SK-MEL-5 (cell line): ENCODE measurements around the gene HLA-DRB5. TPM values are rescaled to one million over a fixed set of nuclear protein-coding genes. Genes with fewer than 3 reads are reported as not detected.
A peak's percentile ranks its signal among the peaks of the same experiment; 100 is the strongest.
"Not testable (repeated sequence)": the region's sequence is repeated elsewhere in the genome, so short reads cannot be mapped to it uniquely, and the experiment has no call there.

Source experiments
- DNase-seq: peaks from one replicate; pipeline ENCODE4 v3.0.0-alpha.2; 2016; ENCODE audit warnings: low read depth, low spot score
- in situ Hi-C: cut with HindIII; loops from 2 replicates; pipeline ENCODE4 v1.10.0; 2016; ENCODE audit warnings: low sequenced_read_pairs, high pct_unique_total_duplicates, low pct_unique_long_range_greater_than_20kb
- total RNA-seq: library from RNA; depleted of rRNA; stranded (reverse); fragments of >200 nt; shearing (Covaris generic); gene quantifications from 2 replicates; pipeline ENCODE4 v1.2.3, GENCODE V29; 2014

The HLA-DRB5 gene
- total RNA-seq, 1 experiment from 2014 or later: 0.58 TPM

DNA sequence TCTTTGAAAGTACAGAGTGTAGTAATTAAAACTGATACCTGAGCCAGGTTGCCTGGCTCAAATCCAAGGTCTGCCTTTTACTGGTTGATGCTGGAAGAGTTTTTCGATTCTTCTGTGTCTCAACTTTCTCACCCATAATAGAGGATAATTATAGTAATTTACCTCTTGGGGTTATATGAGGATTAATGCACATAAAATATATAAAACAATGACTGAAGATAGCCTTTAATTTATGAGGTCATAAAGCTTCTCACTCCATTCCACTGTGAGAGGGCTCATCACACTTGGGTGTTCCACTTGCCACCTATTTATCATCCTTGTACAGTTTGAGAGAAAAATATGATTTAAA, 10.2 kb downstream of the HLA-DRB5 start:
- no peak for DNase-seq
- in situ Hi-C loops: no loop called here

DNA sequence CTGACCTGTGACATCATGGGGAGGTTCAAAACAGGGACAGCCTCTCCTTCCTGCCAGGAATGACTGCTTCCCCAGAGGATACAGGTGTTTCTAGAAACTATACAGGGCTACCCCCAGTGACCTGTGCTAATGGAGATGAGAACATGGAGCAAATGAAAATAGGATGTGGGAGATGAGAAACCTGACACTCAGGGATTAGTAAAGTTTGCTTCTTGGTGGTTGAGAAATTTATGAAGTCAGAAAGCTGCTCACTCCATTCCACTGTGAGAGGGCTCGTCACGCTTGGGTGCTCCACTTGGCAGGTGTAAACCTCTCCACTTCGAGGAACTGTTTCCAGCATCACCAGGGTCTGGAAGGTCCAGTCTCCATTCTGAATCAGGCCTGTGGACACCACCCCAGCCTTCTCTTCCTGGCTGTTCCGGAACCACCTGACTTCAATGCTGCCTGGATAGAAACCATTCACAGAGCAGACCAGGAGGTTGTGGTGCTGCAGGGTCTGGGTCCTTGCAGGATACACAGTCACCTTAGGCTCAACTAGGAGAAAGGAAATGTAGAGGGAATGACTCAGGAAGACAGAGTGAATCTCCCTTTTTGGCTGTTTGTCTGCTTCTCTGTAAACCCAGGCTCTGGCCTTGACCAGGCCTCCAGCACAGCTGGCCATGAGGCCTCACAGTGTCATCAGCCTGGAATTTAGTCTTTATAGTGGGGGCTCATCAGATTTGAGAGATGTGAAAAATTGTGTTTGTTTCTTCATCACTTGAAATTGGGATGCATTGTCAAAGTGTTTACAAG, 10.8 kb downstream of the HLA-DRB5 start:
- no peak for DNase-seq
- in situ Hi-C loops: no loop called here

DNA sequence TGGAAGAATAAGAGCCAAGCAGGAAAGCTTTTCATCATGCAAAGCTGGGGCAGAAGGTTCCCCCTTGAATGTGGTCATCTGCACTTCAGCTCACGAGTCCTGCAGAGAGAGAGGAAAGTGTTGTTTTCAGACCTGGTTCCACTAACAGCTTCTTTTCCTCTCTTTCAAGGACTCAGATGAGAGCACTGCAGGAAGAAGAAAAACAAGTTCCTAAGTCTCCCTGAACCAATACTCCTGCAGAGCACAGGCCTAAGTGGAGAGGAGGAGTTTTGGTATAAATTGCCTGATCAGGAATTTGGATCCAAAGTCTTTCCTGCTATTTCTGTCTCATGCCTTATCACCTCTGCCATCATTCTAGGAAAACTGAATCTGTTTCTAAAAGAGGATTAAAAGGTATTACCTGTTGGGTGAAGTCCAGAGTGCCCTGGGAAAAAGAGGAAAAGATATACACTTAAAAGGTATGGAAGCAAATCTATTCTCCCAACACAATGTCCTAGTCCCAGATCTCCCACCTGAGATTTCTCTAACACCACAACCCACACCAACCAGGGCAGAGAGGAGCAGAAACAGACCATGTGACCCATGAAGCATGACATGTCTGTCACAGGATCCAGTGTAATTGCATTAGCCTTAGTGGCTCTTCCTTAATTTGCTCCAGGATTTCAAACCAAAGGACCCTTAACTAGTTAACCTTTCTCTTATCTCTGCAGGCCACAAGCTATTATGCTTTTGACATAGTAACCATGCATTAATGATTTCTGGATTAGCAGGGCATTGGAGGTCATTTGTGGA, 12.2 kb downstream of the HLA-DRB5 start:
- in situ Hi-C loops: no loop called here
- DNase-seq: no peak

DNA sequence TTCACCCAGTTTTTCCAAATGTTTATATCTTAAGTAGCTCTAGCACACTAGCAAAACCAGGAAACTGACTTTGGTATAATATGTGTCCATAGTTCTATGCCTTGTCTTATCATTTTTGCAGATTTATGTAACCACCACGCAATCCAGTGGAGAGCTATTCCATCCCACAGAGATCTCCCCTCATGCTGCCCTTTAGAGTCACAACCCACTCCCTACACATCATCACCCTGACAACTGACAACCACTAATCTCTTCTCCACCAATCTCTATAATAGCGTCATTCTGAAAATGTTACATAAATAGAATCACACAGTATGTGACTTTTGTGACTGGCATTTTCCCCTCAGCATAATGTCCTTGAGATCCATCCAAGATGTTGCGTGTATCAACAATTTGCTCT, 29.1 kb downstream of the HLA-DRB5 start:
- DNase-seq: no peak
- in situ Hi-C loops: no loop called here

DNA sequence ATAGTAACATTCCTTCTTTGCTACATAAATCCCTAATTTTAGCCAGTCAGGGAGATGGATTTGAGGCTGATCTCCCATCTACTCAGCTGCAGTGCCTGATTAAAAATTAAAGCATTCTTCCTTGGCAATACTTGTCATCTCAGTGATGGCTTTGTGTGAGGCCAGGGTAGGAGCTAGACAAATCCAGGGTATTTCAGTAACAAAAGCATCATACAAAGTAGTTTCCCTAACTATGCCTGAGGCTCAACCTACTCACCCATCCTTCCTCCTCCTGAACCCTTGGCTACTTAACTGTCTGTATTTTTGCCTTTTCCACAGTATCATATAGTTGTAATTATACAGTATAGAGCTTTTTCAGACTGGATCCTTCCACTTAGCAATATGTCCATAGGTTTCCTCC, 37.7 kb downstream of the HLA-DRB5 start:
- DNase-seq: no peak
- in situ Hi-C loops: no loop called here

DNA sequence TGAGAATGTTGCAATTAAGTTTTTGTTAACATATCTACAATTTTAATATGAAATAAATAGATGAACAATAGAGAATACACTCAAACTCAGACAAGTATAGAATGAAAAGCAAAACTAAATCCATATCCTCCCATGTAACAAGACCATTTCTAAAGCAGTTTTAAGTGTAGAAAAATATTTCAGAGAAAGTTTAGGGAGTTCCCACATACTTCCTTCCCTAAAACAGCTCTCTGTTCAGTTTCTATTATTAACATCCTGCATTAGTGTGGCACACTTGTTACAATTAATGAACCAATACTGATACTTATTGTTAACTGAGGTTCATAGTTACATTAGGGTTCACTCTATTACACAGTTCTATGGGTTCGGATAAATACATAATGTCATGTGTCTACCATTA, 38.4 kb downstream of the HLA-DRB5 start:
- no peak for DNase-seq
- in situ Hi-C loops: no loop called here

DNA sequence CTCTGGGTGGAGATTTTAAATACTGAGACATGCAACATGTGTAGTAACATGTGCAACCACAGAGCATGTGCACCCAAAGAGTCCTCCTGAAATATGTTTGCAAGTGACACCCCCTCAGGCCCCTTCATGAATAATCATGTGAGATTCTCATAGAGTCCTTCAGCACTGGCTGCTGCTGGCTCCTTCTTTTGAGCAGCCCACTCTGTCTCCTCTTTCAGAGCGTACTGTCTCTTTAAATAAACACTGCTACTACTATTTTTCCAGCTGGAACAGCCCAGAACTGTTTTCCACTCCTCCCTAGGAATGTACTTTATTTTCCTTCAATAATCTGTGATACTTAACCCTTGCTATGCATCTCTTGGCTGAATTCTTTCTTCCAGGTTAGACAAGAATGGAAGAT, 42.0 kb downstream of the HLA-DRB5 start:
- peak; percentile 46 for DNase-seq
- in situ Hi-C loops: no loop called here

DNA sequence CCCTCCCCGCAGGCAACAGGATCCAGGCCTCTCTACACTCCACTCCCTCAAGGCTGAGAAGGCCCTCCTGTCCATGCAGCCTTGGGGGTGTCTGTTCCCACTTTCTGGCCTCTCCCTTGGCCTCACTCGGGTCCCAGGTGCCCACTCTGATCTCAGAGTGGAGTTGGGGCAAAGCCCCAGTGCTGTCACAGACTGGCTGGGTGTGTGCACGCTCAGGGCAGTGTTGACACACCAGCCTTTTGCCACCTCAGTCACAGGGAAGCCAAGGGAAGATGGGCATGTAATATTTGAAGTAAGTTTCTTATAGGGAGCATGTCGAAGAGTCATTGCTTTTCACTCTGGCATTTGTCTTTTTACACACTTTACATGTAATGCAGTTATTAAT, 45.5 kb downstream of the HLA-DRB5 start:
- in situ Hi-C loops: no loop called here

DNA sequence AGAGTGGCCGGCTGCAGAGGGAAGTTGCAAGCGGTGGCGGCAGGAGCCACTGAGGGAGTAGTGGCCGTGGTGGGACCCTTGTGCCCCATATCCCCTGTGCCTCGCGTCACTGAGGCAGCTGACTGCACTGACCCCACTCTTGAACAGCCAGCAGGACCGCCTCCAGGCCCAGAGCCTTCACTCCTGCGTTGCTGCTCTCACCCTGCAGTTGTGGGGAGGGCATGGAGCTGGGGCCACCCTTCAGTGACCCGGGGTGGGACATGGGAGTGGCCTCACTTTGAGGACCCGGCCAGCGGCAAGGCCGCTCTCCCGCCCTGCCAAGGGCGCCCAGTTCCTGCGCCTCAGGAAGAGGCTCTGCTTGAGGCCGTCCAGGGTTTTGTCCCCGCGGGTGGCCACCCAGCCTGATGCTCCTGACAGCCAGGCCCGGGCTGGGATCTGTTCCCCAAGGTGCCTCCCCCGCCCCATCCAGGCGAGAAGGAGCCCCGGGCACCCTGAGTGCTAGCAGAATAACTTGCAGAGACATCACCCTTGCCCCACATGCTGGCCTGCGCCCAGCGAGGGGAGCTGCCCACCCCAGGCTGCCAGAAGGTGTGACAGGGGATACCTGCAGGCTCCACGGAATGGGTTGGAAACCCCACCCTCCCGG, 46.0 kb downstream of the HLA-DRB5 start:
- in situ Hi-C loops: no loop called here
- DNase-seq: no peak

More for the DNA sequence above, 45.5 kb downstream of the HLA-DRB5 start:
- DNase-seq: no peak

DNA sequence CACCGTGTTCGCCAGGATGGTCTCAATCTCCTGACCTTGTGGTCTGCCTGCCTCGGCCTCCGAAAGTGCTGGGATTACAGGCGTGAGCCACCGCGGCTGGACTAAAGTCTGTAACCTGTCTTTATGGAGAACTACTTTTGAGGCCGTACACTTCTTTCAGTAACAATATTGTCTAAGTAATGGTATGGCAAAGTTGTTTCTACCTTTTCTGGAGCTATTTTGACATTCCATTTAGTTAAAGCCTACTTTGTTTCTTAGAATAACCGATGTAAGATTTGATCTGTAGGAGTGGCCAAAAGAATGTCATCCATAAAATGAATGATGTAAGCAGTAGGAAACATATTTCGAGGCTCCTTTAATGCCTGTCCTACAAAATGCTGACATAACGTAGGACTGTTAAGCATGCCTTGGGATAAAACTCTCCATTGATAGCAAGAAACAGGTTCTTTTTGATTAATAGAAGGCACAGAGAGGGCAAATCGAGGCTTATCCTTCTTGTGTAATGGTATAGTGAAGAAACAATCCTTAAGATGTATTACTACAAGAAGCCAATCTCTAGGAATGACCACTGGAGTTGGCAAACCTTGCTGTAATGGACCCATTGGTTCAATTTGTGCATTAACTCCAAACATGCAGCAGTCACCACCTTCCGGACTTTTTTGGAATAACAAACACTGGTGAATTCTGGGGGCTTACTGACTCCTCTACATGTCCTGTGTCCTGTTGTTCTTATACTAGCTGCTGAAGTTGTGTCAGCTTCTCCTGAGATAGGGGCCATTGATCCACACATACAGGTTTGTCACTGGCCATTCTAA, 54.5 kb downstream of the HLA-DRB5 start:
- peak; percentile 33 for DNase-seq
- in situ Hi-C loops: no loop called here

DNA sequence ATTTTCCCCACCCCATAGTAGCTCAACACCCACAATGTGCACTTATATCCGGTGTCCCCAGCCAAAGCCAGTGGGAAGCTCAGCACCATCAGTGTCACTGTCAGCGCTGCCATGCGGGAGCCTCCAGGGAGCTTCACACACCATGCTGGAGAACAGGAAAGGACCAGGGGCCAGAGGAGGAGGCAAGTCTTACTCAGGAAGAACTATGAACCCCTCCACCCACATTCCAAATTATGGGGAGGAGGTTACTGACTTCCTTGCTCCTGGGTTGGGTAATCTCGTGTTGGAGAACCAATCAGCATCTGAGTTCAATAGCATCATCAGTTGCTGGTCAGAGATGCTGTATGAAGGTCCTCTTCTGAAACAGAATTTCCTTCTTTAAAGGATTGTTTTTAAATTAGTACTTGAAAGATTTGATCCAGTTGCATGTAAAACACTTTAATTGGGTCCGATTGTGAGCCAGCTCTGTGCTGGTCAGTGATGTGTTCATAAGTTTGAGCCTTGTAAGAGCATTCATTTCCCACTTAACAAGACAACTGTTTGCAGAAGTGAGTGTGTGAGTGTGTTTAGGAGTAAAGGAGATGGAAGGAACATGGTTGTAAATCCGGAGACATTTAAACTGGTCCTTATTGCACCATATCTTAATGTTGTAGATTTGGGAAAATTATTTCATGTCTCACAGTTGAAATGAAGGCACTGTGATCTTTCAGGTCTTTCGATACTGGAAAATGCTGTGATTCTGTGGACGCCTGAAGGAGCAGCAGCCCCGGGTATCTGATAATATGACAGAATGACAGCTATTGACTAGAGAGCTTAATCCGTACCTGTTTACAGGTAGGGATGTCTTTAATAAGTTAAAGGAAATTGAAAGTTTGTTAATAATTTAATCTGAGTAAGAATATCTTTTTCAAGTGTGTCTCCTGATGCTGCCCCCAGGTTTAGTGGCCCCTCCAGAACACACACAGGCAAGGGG, 56.4 kb downstream of the HLA-DRB5 start:
- in situ Hi-C loops: not testable (repeated sequence)
- peak; percentile 8 for DNase-seq

DNA sequence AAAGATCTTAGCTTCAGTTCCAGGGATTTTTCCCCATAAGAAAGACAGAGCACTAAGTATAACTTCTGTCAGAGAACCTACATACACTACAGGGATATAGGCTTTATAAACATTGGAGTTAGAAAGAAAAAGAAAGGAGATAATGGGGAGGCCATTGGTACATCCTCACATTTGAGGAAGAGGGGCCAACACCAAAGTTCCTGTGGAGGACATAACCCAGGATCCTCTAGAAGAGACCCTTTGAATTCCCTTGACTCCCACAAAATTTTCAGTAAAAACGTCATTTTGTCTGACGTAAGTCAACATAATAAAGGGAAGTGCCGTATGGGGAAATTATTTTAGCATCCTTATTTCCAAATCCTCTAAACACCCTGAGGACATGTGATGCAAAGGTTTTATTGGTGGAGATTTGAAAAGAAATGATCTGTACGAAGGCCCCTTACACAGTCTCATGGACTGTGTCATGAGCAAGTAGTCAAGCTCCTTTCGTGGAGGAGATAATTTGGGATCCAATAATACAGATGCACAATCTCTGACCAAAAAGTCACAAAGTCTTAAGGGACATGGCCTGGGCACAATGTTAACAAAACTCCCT, 57.2 kb downstream of the HLA-DRB5 start:
- in situ Hi-C loops: no loop called here
- DNase-seq: no peak

DNA sequence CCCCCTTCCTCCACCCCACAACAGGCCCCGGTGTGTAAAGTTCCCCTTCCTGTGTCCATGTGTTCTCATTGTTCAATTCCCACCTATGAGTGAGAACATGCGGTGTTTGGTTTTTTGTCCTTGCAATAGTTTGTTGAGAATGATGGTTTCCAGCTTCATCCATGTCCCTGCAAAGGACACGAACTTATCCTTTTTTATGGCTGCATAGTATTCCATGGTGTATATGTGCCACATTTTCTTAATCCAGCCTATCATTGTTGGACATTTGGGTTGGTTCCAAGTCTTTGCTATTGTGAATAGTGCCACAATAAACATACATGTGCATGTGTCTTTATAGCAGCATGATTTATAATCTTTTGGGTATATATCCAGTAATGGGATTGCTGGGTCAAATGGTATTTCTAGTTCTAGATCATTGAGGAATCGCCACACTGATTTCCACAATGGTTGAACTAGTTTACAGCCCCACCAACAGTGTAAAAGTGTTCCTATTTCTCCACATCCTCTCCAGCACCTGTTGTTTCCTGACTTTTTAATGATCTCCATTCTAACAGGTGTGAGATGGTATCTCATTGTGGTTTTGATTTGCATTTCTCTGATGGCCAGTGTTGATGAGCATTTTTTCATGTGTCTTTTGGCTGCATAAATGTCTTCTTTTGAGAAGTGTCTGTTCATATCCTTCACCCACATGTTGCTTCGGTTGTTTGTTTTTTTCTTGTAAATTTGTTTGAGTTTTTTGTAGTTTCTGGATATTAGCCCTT, 62.2 kb downstream of the HLA-DRB5 start:
- in situ Hi-C loops: not testable (repeated sequence)

More for the DNA sequence above, 62.2 kb downstream of the HLA-DRB5 start:
- DNase-seq: not testable (repeated sequence)
